Esophagus squamous epithelium (tissue), 4 donors: ENCODE results near the gene HIRA.

ENCODE experiments used
- CTCF ChIP-seq, 6 experiments: fragments of 450-650 bp in 4 of 6; fragments of 200-600 bp in 2 of 6; sonication (generic) in 2 of 6; IDR thresholded peaks; one replicate each; pipeline ENCODE4 v1.5.1; 2016 to 2019; ENCODE audit warnings: antibody characterized with exemption in 6 of 6, mild to moderate bottlenecking in 4 of 6, moderate library complexity in 4 of 6
- POLR2A ChIP-seq, 4 donors: fragments of 450-650 bp; IDR thresholded peaks; one replicate each; pipeline ENCODE4 v1.6.1; 2017; ENCODE audit warnings: antibody characterized with exemption in 4 of 4, mild to moderate bottlenecking in 4 of 4, moderate library complexity in 3 of 4

- TF ChIP-seq CTCF (IDR thresholded peaks at IDR 0.05) (no peak), POLR2A (IDR thresholded peaks at IDR 0.05) (no peak)
Observed at GRCh38 chr22:19470010-19470409, 38.5 kb upstream of the HIRA start.
